HG02884 (cell line): ENCODE results near the gene MARCHF3.

ENCODE experiments used
- ATAC-seq: cut with Tn5 transposase; IDR thresholded peaks from one replicate; pipeline ENCODE4 v1.9.1; 2021; ENCODE audit warnings: mild to moderate bottlenecking, moderate library complexity; ENCODE audit not compliant: unreplicated experiment

MARCHF3 gene

GRCh38 chr5:126987271-126987899, 43.0 kb downstream of the MARCHF3 start:
- no peak for ATAC-seq

- ATAC-seq: no peak
These were observed 45.7 kb downstream of the MARCHF3 start for GRCh38 chr5:126984632-126985031.

GRCh38 chr5:126983874-126984266, 46.5 kb downstream of the MARCHF3 start:
- no peak for ATAC-seq

GRCh38 chr5:126982926-126983873, 47.2 kb downstream of the MARCHF3 start:
- no peak for ATAC-seq

GRCh38 chr5:126982202-126982601, 48.2 kb downstream of the MARCHF3 start:
- no peak for ATAC-seq

GRCh38 chr5:126981701-126982100, 48.7 kb downstream of the MARCHF3 start:
- no peak for ATAC-seq

- no peak for ATAC-seq
These were observed 49.1 kb downstream of the MARCHF3 start for GRCh38 chr5:126981222-126981621.

GRCh38 chr5:126978258-126978657, 52.1 kb downstream of the MARCHF3 start:
- ATAC-seq: no peak

- ATAC-seq: no peak
These were observed 53.7 kb downstream of the MARCHF3 start for GRCh38 chr5:126976520-126977172.

GRCh38 chr5:126975796-126976195, 54.6 kb downstream of the MARCHF3 start:
- no peak for ATAC-seq

- ATAC-seq: no peak
These were observed 57.2 kb downstream of the MARCHF3 start for GRCh38 chr5:126973193-126973592.

- peak; percentile 65 for ATAC-seq
These were observed 58.1 kb downstream of the MARCHF3 start for GRCh38 chr5:126972062-126972895.

- ATAC-seq: no peak
These were observed 58.8 kb downstream of the MARCHF3 start for GRCh38 chr5:126971455-126972031.

GRCh38 chr5:126970517-126971017, 59.8 kb downstream of the MARCHF3 start:
- no peak for ATAC-seq

- ATAC-seq: peak; percentile 35
These were observed 60.8 kb downstream of the MARCHF3 start for GRCh38 chr5:126969548-126969947.

GRCh38 chr5:126967808-126968466, 62.4 kb downstream of the MARCHF3 start:
- ATAC-seq: no peak

- ATAC-seq: no peak
These were observed 64.9 kb downstream of the MARCHF3 start for GRCh38 chr5:126965487-126965886.

- ATAC-seq: peak; percentile 37
These were observed 65.3 kb downstream of the MARCHF3 start for GRCh38 chr5:126965061-126965475.

- no peak for ATAC-seq
These were observed 66.5 kb downstream of the MARCHF3 start for GRCh38 chr5:126963822-126964375.
